NCI-H146 (cell line): ENCODE data around the gene GALNT17.
A peak's percentile ranks its signal among the peaks of the same experiment; 100 is the strongest.
"Not testable (repeated sequence)": the region's sequence is repeated elsewhere in the genome, so short reads cannot be mapped to it uniquely, and the experiment has no call there.

Experiments
- DNase-seq: peaks from one replicate; lab custom pipeline; 2025; lab: John Stamatoyannopoulos, UW

The GALNT17 gene

GRCh38 chr7:71694665-71695064, 562.7 kb downstream of the GALNT17 start:
- no peak for DNase-seq

GRCh38 chr7:71695186-71695585, 563.2 kb downstream of the GALNT17 start:
- DNase-seq = no peak

GRCh38 chr7:71696511-71696910, 564.6 kb downstream of the GALNT17 start:
- no peak for DNase-seq

- DNase-seq = no peak
Measured at GRCh38 chr7:71697400-71697799, 565.5 kb downstream of the GALNT17 start.

GRCh38 chr7:71705217-71705616, 573.3 kb downstream of the GALNT17 start:
- no peak for DNase-seq

- no peak for DNase-seq
Measured at GRCh38 chr7:71705901-71706596, 574.1 kb downstream of the GALNT17 start.

- DNase-seq = no peak
Measured at GRCh38 chr7:71706597-71706975, 574.6 kb downstream of the GALNT17 start.

GRCh38 chr7:71707041-71707440, 575.1 kb downstream of the GALNT17 start:
- DNase-seq = no peak

GRCh38 chr7:71708710-71709109, 576.8 kb downstream of the GALNT17 start:
- DNase-seq = no peak

- no peak for DNase-seq
Measured at GRCh38 chr7:71710442-71710841, 578.5 kb downstream of the GALNT17 start.

GRCh38 chr7:71712653-71713180, 580.8 kb downstream of the GALNT17 start:
- no peak for DNase-seq

GRCh38 chr7:71716690-71717089, 584.7 kb downstream of the GALNT17 start:
- no peak for DNase-seq

- DNase-seq = no peak
Measured at GRCh38 chr7:71718563-71718962, 586.6 kb downstream of the GALNT17 start.

GRCh38 chr7:71721742-71722141, 589.8 kb downstream of the GALNT17 start:
- DNase-seq = no peak

- DNase-seq = no peak
Measured at GRCh38 chr7:71723859-71724258, 591.9 kb downstream of the GALNT17 start.

GRCh38 chr7:71727347-71727746, 595.4 kb downstream of the GALNT17 start:
- no peak for DNase-seq

GRCh38 chr7:71731740-71732139, 599.8 kb downstream of the GALNT17 start:
- DNase-seq = no peak

- DNase-seq = peak; percentile 55
Measured at GRCh38 chr7:71733107-71733870, 601.3 kb downstream of the GALNT17 start.

GRCh38 chr7:71735961-71736556, 604.1 kb downstream of the GALNT17 start:
- DNase-seq = peak; percentile 54

- DNase-seq = not testable (repeated sequence)
Measured at GRCh38 chr7:71737931-71738540, 606.1 kb downstream of the GALNT17 start.

GRCh38 chr7:71739520-71740173, 607.7 kb downstream of the GALNT17 start:
- DNase-seq = no peak

- no peak for DNase-seq
Measured at GRCh38 chr7:71740174-71740560, 608.2 kb downstream of the GALNT17 start.
